ENCODE measurements around the gene ORM1. TPM values are rescaled to one million over a fixed set of nuclear protein-coding genes. Genes with fewer than 3 reads are reported as not detected.

The ORM1 gene
- total and polyA plus RNA-seq, 10 of the 15 experiments (the other 5 are each of a cell fraction or from before 2014, with no cell fraction given) = 4.4 TPM; not detected in 9

- ATAC-seq = no peak
- ChIA-PET RAD21 (ENCODE audit: unreplicated experiment) (interaction anchor here (1.1 kb wide), 1 partner anchor 46 kb away, joined by 4 read pairs; no protein-coding TSS in a partner anchor), CTCF (interaction anchor here (1.3 to 2.1 kb wide), 2 partner anchors 46 to 309 kb away, joined by 3 to 5 read pairs; no protein-coding TSS in a partner anchor), SMC1A (ENCODE audit: uncharacterized antibody, unreplicated experiment) (interaction anchor here (1.2 kb wide), 1 partner anchor 46 kb away, joined by 3 read pairs; no protein-coding TSS in a partner anchor), POLR2A (interaction anchor here (1.2 kb wide), 1 partner anchor 47 kb away, joined by 4 read pairs; no protein-coding TSS in a partner anchor)
- H3K27me3 ChIP-seq (replicated peaks in 1 of 2; ENCODE audit: control insufficient read depth in 2 of 2, insufficient read depth in 2 of 2, low read length in 1 of 2) = no peaks in the 10 kb centered on the region
- no peak for DNase-seq (ENCODE audit: low read depth, low spot score)
- WGBS (ENCODE audit: insufficient coverage, insufficient replicate concordance, low lambda C conversion rate, missing lambda C conversion rate) = 95% methylated on average over 11 of the region's 11 CpGs
- in situ Hi-C loops (cut with MboI) (no loop called here), intact Hi-C loops (cut with micrococcal nuclease; ENCODE audit: unreplicated experiment) (loop anchor here (5.0 to 10.0 kb wide), 2 partner anchors 161 to 308 kb away; partner anchors contain the start of gene WHRN)
- no peaks in the 10 kb centered on the region for H3K9me3 ChIP-seq (replicated peaks; ENCODE audit: control insufficient read depth, insufficient read depth, low read length)
- H3K36me3 ChIP-seq (ENCODE audit: control insufficient read depth in 2 of 2, insufficient read depth in 2 of 2, low read length in 1 of 2) = peaks cover 59 to 66% of the 10 kb centered on the region in 2 experiments
- no TSS peak for BruUV-seq (replicated peaks)
- no peak overlapping the region for H3K4me3 ChIP-seq
- H3K79me2 ChIP-seq (ENCODE audit: control insufficient read depth, insufficient read depth, low read length) = no peaks in the 10 kb centered on the region
- H3K27ac ChIP-seq (ENCODE audit: control insufficient read depth, insufficient read depth) = no peak overlapping the region
- no peak overlapping the region for H3K4me2 ChIP-seq (ENCODE audit: control insufficient read depth, insufficient read depth)
- no peak overlapping the region for H3K9ac ChIP-seq (ENCODE audit: control insufficient read depth, insufficient read depth, low read length)
- TF ChIP-seq POLR2A (IDR thresholded peaks at IDR 0.05; ENCODE audit: low read depth, low read length) (peak; percentile 19; the same call in 1 of the 2 replicates), NBN (IDR thresholded peaks at IDR 0.05) (no peak)
- no peak overlapping the region for H2AFZ ChIP-seq (ENCODE audit: control insufficient read depth, low read depth, low read length)
- FAIRE-seq = no peak
- no peaks in the 10 kb centered on the region for H4K20me1 ChIP-seq (ENCODE audit: control insufficient read depth, insufficient read depth)
- H3K4me1 ChIP-seq (ENCODE audit: control insufficient read depth, insufficient read depth, low read length) = peaks cover 6% of the 10 kb centered on the region
These were observed 21.3 kb downstream of the ORM1 start for GRCh38 chr9:114344188-114344566.

- FAIRE-seq = no peak
- H2AFZ ChIP-seq (ENCODE audit: control insufficient read depth, low read depth, low read length) = no peak overlapping the region
- no peaks in the 10 kb centered on the region for H4K20me1 ChIP-seq (ENCODE audit: control insufficient read depth, insufficient read depth)
These were observed 21.8 kb downstream of the ORM1 start for GRCh38 chr9:114344692-114345091.

More at GRCh38 chr9:114344692-114345091, 21.8 kb downstream of the ORM1 start:
- TF ChIP-seq KLF5 (IDR thresholded peaks at IDR 0.05; ENCODE audit: partially characterized antibody) (no peak), ETV6 (conservative IDR thresholded peaks at IDR 0.05 in 1 of 2, IDR thresholded peaks at IDR 0.05 in 1 of 2; ENCODE audit: borderline replicate concordance in 1 of 2, low read depth in 1 of 2) (no peak), TCF12 (IDR thresholded peaks at IDR 0.05; ENCODE audit: low read depth, low read length) (no peak), IRF5 (IDR thresholded peaks at IDR 0.05; ENCODE audit: borderline replicate concordance) (no peak), ZNF207 (IDR thresholded peaks at IDR 0.05; ENCODE audit: borderline replicate concordance) (no peak)
- Histone ChIP-seq H3K36me3 (ENCODE audit: control insufficient read depth in 2 of 2, insufficient read depth in 2 of 2, low read length in 1 of 2) (peaks cover 57 to 66% of the 10 kb centered on the region in 2 experiments), H3K4me2 (ENCODE audit: control insufficient read depth, insufficient read depth) (no peak overlapping the region), H3K79me2 (ENCODE audit: control insufficient read depth, insufficient read depth, low read length) (no peaks in the 10 kb centered on the region), H3K4me1 (ENCODE audit: control insufficient read depth, insufficient read depth, low read length) (peaks cover 10% of the 10 kb centered on the region), H3K27me3 (replicated peaks in 1 of 2; ENCODE audit: control insufficient read depth in 2 of 2, insufficient read depth in 2 of 2, low read length in 1 of 2) (no peaks in the 10 kb centered on the region), H3K4me3 (no peak overlapping the region), H3K27ac (ENCODE audit: control insufficient read depth, insufficient read depth) (no peak overlapping the region), H3K9ac (ENCODE audit: control insufficient read depth, insufficient read depth, low read length) (no peak overlapping the region), H3K9me3 (replicated peaks; ENCODE audit: control insufficient read depth, insufficient read depth, low read length) (no peaks in the 10 kb centered on the region)
- intact Hi-C loops (cut with micrococcal nuclease; ENCODE audit: unreplicated experiment) = loop anchor here (5.0 to 10.0 kb wide), 2 partner anchors 160 to 308 kb away; partner anchors contain the start of gene WHRN
- WGBS (ENCODE audit: insufficient coverage, insufficient replicate concordance, low lambda C conversion rate, missing lambda C conversion rate) = 87% methylated on average over 3 of the region's 3 CpGs
- in situ Hi-C loops (cut with MboI) = no loop called here
- POLR2A ChIA-PET = interaction anchor here (1.2 kb wide), 1 partner anchor 46 kb away, joined by 4 read pairs; no protein-coding TSS in a partner anchor
- DNase-seq (ENCODE audit: low read depth, low spot score) (no peak), ATAC-seq (no peak)
- SMC1A ChIA-PET (ENCODE audit: uncharacterized antibody, unreplicated experiment) = interaction anchor here (1.2 kb wide), 1 partner anchor 45 kb away, joined by 3 read pairs; no protein-coding TSS in a partner anchor
- no TSS peak for BruUV-seq (replicated peaks)
- RAD21 ChIA-PET (ENCODE audit: unreplicated experiment) = interaction anchor here (1.1 kb wide), 1 partner anchor 45 kb away, joined by 4 read pairs; no protein-coding TSS in a partner anchor
- CTCF ChIA-PET = interaction anchor here (0.5 to 2.1 kb wide), 3 partner anchors 46 to 309 kb away, joined by 3 to 5 read pairs (median 3); no protein-coding TSS in a partner anchor

Data from GM12878 (cell line).